ENCODE measurements around the gene DCC.

Gene DCC

DNA sequence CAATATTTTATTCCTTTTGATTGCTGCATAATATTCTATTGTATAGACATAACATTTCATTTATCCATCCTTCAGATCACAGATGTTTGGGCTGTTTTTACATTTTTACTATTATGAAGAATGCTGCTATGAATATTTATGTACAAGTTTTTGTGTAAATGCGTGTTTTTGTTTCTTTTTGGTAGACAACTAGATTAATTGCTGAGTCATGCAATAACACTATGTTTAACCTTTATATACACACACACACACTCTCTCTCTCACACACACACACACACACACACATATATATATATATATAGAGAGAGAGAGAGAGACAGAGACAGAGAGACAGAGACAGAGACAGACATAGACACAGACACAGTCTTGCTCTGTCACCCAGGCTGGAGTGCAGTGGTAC lies 926.9 kb downstream of the DCC start:
- DNase-seq: no peak

DNA sequence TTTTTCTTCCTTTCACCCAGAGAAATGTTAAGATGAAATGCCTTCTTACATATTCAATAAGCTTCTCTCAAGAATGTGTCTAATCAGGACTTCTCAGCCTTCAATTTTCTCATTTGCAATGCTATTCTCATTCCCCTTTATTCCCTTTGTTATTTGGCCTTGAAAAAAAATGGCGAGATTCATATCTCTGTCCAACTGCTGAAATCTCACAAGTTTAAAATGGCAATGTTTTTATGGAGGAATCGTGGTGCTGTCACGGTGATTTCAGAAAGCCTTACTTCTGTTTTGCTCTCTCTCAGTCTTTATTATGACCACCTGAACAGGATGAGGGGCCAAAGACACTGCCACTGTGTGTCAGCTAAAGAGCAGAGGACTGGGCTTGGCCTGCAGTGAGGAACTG lies 928.5 kb downstream of the DCC start:
- no peak for DNase-seq

DNA sequence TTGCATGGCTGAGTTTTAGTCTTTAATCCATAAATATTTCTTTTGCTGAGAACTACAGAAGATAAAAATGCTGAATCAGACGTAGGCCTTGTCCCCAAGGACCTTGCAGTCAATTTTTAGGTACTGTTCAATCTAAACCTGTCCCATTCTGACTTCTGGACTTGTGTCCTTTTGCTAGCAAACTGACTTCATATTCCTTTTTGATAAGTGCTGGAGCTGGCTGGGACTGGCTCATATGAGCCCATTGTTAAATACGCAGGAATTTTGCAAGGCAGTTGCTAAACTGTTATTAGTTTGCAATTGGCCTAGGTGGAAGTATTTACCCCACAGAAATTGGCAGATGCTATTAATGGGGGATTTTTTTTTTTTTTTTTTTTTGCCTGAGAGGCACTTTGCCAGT lies 941.4 kb downstream of the DCC start:
- DNase-seq: no peak

DNA sequence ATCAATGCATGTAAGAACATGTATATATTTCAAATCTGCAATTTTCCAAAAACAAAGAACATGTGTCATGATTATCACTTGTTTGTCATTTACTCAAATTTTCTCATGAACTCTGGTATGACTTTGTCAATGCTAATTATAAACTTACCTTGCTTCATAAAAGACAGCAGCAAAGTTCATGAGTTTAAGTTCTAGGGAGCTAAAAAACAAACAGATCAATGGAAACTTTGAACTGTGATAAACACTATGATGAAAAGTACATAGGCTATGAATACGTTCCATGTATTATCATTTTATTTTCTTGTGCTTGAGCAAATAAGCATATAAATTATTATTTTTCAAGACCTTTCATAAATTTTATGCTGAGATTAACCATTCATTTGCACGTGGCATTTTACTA lies 943.7 kb downstream of the DCC start:
- no peak for DNase-seq

DNA sequence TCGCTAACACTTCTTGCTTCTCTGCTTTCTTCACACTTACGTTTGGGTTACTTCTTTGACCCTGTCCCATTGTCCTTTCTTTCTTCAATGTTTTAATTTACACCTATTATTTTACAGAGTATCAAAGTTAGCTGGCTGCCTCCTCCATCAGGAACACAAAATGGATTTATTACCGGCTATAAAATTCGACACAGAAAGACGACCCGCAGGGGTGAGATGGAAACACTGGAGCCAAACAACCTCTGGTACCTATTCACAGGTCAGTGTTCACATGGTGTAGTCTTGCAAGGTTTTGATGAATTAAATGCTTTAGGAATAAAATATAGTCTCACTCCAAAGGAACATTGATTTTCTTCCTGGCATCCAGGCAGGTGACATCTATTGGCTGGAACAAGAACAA lies 965.5 kb downstream of the DCC start:
- DNase-seq: no peak

DNA sequence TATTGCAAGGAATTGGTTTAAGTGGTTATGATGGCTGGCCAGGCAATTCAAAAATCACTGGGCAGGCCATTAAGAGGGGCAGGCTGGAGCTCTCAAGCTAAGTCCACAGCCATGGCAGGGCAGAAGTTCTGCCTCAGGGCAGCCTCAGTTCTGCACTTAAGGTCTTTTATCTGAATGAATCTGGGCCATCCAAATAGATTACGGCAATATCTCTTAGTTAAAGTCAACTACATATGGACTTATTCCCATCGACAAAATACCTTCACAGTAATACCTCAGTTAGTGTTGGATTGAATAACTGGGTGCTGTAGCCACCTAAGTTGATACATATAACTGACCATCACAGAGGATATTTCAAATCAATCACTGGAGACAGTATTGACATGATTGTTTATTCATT lies 979.6 kb downstream of the DCC start:
- DNase-seq: no peak

DNA sequence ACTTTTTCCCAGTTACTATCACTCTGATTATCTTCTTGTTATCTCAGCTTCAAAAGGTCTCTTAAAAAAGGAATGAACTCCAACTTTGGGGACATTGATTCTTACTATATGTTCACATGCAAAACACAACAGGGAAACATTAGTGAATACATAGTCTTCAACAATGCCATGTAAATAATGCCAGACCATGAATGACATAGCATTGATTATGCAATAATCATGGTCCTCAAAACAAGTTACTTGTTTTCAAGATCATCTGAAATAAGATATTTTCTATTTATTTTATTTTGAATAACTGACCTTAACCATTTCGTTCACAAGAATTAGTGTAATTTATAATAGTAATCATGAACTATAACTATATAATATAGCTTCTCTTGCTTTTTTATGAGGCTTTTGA lies 982.2 kb downstream of the DCC start:
- no peak for DNase-seq

DNA sequence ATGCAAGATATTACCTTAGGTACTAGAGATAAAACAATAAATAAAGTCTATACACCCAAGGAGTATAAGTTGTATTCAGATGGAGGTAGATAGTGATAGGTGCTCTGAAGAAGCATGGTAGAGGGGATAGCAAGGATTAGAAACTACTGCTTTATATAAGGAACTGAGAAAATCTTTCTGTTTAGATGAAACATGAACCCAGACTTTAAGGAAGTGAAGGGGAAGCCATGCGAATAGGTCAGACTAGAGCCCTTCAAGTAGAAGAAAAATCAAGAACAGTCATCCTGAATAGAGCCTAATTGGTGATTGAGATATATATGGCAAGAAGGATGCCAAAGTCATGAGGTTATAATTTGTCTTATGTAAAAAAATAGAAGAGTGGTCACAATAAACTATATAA lies 984.4 kb downstream of the DCC start:
- no peak for DNase-seq

DNA sequence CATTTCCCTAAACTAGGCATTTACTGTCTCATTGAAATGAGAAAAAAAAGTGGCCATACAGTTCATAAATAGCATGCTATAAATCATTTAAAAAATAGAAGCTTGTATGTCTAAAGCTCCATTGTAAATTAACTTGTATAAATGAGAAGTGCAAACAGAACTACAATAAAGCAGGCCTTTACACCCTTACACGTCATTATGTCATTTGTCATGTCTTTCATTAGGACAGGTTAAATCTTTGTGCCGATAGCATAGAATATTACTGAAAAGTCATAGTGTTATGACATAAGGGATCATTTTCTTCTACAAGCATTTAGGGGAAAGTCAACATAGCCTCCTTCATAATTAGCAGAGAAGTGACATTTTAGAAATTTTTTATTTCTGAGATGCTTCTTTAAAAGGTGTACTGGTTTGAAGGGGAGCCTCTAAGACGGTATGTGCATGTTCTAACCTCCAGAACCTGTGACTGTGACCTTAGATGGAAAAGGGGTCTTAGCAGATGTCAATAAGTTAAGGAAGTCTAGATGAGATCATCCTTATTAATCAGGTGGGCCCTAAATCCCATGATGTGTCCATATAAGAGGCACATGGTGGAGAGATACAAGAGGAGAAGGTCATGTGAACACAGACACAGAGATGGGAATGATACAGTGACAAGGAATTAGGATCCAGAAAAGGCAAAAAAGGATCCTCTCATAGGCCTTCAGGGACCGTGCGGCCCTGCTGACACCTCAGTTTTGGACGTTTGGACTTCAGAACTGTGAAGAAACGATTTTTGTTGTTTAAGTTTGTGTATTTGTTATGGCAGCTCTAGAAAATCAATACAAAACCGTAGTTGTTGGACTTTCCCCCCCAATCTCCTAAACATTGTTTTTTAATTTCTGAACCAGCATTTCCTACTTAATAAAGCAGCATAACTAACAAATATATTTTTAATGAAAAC lies 1020.8 kb downstream of the DCC start:
- no peak for DNase-seq

DNA sequence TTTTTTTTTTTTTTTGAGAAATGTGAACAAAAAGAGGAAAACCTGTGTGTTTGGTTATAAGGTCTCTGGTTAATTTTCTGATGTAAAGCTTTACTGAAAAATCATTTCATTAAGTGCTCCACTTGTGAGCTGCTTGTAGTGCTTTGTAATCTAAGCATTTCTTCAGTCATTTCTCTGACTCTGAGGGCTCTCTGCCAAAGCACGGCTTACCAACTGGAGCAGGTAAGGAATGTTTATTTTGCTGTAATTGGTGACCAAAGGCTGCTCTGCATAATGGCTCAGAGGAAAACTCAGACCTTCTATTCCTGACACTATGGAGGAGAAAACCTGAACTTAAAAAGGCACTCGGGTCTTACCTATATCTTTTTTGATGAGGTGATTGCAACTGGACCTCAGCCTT lies 1035.6 kb downstream of the DCC start:
- DNase-seq: no peak

DNA sequence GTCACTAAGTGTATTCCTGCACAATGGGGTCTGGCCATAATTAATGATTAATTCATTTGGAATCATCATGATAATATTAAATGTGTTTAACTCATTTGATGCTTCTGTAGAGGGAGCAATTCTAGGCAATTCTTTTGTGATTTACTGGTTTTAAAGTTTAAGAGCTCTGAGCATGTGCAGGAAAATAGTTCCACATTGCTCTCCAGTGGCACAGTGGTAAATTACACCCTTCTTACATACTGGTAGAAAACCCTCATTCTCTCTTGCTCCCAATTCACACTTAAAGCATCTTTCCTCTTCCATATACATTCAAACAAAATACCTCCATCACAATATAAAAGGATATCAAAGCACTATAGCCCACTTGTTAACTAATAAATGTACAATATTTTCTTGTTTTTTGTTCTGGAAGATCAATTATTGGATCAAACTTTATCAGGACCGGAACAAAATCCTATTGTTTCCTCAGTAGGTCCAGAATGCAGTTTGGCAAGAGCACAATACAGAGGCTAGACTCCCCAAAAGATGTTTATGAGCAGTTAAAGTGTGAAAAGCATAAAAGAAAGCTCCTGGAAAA lies 1040.2 kb downstream of the DCC start:
- no peak for DNase-seq

DNA sequence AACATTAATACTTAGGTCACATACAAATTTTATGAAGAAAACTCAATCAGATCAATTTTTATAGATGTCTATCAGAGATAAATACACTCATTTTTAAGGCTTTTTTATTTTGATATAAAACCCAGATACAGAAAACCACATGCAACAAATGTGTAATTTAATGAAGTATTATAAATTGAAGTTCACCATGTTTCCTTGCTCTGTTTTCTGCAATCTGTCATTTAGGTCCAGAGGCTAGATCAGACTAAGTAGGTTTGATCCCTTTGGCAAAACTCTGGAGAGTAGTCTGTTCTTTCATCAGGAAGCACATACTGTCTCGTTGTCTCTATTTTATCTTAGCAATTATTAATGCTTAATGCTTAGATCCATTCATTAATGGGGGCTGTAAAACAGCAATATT lies 1042.9 kb downstream of the DCC start:
- no peak for DNase-seq

DNA sequence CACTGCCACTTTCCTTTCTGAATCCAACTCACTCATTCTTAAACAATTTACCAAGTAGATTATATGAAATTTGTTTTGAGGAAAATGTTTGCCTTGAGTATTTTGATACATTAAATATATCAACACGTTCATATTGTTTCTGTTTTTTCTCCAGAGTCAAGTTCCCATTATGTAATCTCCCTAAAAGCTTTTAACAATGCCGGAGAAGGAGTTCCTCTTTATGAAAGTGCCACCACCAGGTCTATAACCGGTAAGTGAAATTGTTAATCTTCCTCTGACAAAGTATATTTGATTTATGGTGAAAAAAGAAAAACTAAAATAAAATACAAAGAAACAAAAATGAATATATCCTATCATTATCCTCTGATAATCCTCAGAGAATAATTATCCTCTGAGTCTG lies 1045.9 kb downstream of the DCC start:
- DNase-seq: no peak

DNA sequence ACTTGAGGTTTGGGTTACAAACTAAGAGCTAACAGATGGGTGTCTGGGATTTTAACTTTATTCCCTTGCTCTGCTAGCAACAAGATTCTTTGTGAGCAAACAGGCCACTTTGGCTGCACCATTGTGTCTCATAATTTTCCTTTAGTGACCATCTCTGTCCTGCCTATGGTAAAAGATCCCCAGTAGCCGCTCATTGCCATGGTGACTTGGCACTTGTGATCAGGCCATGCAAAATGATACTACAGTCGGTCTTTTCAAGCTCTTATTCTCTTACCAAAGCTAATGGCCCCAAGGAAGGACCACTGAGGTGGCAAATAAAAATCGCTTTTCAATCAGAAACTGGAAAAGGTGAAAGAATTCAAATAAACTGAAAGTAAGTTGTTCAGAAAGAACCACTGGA lies 1047.6 kb downstream of the DCC start:
- DNase-seq: no peak

DNA sequence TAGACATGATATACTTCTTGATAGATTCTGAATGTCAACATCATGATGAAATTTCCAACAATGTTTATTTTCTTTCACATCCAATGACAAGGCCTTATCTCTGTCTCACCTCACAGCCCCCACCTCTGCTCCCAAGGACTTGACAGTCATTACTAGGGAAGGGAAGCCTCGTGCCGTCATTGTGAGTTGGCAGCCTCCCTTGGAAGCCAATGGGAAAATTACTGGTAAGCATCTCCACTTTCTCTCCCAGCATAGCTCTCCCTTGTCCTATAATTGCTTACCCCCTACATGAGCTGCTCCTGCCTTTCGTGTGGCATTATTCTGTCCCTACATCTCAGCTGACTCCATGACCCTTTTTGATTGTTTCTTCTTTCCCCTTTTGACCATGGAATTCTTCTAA lies 1062.7 kb downstream of the DCC start:
- no peak for DNase-seq

DNA sequence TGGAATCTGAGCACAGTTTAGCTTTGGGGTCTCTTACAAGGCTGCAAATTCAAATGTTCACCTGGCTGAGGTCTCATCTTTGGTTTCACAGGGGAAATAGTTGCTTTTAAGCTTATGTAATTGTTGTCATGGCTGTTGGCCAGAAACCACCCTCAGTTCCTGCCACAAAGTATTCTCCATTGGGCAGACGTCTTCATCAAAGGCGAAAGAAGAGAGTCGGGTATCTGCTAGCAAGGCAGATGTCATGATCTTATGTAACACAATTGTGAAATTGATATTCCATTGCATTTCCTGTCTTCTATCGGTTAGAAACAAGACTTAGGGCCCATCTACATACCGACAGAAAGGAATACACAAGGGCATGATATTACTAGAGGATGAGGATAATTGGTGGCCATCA lies 1068.3 kb downstream of the DCC start:
- no peak for DNase-seq

DNA sequence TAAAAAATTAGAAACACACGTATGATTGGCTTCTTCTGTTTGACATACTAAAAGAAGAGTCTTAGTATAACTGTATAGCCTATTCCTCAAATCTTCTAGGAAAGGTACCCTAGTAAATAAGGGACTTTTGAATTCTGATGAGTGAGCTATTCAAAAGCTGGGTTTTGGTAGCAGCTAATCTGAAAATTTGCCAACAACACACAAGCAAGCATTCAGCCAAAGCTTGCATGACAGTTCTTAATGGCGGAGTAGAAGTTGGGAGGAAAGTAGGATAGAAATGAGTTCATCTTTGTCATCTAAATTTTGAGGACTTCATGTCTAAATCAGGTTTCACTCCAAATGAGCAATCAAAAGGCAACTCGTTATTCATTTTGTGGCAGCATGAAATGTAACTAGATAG lies 1071.5 kb downstream of the DCC start:
- no peak for DNase-seq

DNA sequence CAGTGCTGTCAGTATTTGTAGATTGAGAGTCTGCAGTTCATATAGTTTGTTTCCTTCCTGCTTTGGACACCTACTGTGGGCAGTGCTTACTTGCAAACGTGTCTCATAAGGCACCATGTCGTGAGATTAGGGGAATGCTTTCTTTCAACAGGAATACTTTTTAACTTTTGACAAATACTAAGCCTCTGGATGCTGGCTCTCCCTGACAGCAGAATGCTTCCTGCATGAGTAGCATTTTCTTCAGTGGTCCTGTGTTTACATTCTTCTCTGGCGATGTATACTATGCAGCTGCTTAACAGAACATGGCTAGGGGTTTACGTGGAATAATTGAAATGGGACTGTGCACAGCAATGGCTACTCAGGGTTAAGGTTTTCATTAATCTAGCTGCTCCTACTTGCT lies 1077.0 kb downstream of the DCC start:
- DNase-seq: no peak

DNA sequence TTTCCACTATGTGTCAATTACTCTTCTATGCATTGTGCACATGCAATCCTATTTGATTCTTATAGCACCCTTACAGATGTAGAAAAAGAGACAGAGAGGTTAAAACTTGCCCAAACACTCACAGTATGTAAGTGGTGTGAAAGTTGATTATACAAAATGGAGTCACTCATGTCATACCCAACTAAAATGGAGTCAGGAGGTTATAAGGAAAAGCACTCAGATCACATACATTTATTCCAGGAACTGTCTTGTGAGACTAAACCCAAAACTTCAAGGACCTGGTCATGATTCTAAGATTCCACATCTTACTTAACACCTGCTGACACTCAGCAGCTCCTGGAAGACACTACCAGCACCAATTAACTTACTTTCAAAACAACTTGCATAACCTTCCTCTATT lies 1081.9 kb downstream of the DCC start:
- no peak for DNase-seq

DNA sequence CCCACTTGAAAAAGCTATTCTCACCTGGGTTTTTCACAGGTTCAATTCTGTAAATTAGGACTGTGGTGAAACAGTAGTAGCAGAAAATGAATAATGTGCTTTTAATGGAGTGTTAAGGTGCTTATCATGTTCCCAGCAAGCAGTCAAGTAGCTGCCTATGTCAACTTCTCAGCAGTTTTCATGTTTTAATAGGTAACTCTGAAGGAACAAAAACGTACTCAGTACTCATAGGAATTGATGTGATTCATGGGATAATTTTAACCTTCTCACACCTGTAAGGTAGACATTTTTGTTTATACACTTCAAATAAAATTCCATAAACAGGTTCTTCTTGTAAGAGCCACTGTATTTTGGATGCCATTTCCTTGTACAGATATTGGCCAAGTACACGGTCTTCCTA lies 1082.9 kb downstream of the DCC start:
- DNase-seq: no peak

DNA sequence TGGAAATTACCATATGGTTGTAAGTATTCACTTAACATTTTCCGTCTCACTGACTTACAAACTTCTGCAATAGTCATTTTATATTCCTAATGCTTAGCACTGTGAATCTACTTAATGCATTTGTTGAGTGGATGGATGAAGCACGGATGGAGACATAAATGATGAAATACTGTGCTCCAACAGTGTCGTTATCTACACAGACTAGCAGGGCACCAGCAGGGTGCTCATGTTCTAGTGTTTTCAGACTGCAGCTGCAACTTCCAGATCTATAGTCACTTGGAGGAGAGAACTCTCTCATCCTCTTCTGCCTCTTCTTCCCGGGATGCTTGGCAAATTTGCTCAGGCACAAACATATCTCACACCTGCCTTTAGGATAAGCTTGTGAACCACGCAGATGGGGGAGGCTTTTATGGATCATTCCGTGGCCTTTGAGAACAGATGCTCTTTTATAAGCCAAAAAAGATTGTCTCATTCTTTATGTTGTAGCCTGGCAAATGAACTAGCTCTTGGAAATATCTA lies 1086.7 kb downstream of the DCC start:
- no peak for DNase-seq

DNA sequence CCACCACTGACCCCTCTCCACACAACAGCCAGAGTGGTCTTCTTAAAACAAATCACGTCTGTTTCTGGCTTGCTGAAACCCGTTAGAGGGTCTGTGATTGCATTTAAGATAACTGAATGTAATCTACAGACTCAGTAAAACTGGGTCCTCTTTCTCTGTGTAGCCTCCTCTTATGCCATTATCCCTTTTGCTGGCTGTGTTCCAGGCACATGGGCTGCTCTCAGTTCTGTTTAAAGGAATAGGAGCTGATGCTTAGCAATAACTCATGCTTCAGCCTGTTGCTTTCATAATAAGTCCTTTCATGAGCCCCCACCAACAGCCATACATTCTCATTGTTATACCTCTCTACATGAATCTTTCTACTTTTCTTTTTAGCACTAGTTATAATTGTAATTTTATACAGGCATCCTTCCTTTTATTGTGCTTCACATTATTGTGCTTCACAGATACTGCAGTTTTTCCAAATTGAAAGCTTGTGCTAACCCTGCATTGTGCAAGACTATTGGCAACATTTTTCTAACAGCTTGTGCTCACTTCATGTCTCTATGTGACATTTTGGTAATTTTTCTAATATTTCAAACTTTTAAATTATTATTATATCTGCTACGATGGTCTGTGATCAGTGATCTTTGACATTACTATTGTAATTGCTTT lies 1101.9 kb downstream of the DCC start:
- DNase-seq: no peak

DNA sequence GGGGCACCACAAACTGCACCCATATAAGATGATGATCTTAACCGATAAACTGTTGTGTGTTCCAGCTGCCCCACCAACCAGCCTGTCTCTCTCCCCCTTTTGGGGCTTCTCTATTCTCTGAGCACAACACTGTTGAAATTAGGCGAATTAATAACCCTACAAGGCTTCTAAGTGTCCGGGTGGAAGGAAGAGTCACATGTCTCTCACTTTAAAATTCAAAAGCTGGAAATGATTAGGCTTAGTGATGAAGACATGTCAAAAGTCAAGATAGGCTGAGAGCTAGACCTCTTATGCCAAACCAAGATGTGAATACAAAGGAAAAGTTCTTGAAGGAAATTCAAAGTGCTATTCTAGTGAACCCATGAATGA lies 1102.4 kb downstream of the DCC start:
- no peak for DNase-seq

DNA sequence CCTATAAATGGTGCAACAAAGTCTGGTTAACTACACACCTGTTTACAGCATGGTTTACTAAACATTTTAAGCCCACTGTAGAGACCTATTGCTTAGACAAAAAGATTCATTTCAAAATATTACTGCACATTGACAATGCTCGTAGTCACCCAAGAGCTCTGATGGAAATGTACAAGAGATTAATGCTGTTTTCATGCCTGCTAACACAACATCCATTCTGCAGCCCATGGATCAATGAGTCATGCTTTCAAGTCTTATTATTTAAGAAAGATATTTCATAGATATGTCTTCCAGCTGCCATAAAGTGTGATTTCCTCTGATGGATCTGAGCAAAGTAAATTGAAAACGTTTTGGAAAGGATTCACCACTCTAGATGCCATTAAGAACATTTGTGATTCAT lies 1103.3 kb downstream of the DCC start:
- DNase-seq: no peak

Data from stimulated activated CD4-positive, alpha-beta T cell treated with anti-CD3 and anti-CD28 coated beads, Interleukin-4, amount 100 ng/mL, for 24 hours (primary cell).